NCI-H2196 treated with DMSO at 0.1 percent for 48 hours (cell line): ENCODE results near the gene ARHGAP23.
"Not testable (repeated sequence)": the region's sequence is repeated elsewhere in the genome, so short reads cannot be mapped to it uniquely, and the experiment has no call there.

ENCODE experiments used
- DNase-seq: peaks from one replicate; lab custom pipeline; 2025; ENCODE audit not compliant: unreplicated experiment; lab: John Stamatoyannopoulos, UW

Gene ARHGAP23

GRCh38 chr17:38420518-38420917 lies 7.7 kb upstream of the ARHGAP23 start:
- no peak for DNase-seq

- no peak for DNase-seq
These were observed 7.0 kb upstream of the ARHGAP23 start for GRCh38 chr17:38421171-38421841.

- DNase-seq: no peak
These were observed 6.1 kb upstream of the ARHGAP23 start for GRCh38 chr17:38421871-38422827.

DNA sequence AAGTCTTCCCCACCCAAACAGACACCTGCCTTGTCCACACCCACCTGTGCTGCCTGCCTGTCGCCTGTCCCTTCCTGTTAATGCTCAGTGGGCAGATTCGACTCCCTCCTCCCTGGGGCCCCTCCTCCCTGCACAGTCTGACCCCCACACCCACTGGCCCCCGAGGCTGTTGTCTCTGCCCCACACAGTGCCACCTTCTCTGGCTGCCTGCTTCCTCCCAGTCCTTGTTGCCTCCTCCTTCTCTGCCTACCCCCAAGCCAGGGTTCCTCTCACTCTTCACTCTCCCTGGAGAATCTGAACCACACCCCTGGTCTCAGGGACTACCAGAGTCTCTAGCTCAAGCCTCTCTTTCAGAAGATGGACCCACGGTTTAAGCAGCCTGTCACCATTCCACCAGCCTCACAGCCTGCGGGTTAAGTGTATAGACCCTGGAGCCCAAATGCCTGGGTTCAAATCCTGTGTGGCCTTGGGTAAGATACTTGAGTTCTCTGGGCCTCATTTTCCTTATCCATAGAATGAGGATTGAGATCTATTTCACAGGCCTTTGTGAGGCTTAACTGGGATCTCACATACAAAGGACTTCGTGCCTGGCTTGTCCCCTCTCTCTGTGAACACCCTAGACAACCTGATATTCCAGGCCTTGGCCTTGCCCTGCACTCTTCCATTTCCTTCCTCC lies 3.8 kb upstream of the ARHGAP23 start:
- no peak for DNase-seq

- no peak for DNase-seq
These were observed 3.2 kb upstream of the ARHGAP23 start for GRCh38 chr17:38425031-38425430.

DNA sequence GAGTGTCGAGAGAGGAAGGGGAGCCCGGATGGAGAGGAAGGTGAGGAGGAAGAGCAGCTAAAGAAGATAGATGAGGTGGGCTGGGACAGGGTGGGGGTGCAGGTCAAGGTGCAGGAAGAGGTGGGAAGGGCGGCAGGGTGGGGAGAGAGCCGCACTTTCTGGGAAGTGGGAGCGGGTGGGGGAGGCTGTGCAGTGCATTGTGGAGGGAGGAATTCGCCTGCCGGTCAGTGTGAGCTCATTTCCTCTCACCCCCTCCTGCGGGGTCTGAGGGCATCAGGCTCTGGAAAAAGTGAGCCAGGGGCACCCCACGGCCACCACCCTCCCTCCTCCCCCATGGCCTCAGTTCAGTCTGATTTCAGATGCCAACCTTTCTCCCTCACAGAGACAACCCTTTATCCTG lies 2.5 kb upstream of the ARHGAP23 start:
- DNase-seq: no peak

DNA sequence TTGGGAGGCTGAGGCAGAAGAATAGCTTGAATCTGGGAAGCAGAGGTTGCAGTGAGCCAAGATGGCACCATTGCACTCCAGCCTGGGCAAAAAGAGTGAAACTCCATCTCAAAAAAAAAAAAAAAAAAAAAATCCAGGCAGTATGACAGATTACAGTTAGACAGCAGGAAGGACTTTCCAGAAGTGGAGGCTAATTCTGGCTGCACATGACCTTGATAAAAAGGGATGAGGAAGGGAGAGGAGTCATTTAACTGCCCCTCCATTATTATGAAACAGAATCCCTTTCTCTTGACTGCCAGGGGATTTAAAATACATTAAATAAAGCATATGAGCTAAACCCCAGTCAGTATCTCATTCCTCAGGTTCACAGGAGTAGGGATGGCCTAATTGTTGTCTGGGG lies 1.8 kb upstream of the ARHGAP23 start:
- DNase-seq: no peak

DNA sequence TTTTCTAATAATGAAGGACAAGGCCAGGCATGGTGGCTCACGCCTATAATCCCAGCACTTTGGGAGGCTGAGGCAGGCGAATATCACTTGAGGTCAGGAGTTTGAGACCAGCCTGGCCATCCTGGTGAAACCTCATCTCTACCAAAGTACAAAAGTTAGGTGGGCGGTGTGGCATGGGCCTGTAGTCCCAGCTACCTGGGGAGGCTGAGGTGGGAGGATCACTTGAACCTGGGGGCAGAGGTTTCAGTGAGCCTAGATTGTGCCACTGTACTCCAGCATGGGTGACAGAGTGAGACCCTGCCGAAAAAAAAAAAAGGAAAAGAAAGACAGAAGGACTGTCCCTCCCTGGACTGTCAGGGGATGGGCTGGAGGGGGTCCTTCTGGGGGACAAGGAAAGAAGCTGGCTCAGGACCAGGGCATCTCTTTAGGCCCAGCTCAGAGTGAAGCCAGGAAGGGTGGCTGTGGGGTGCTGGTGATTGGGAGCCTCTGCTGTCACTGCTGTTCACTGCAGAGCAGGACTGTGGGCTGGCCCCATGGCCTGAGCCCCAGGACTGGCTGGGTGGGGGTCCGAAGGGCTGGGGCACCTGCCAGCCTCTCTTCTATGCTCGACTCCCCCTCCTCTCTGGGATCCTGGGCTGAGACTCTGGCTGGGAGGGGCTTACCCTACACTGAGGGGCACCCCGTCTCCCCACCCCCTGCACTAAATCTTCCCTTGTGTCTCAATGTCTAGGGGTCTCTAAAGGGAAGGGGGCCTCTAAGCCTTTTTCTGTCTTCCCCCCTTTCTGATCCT lies 909 bp upstream of the ARHGAP23 start:
- DNase-seq: no peak

DNA sequence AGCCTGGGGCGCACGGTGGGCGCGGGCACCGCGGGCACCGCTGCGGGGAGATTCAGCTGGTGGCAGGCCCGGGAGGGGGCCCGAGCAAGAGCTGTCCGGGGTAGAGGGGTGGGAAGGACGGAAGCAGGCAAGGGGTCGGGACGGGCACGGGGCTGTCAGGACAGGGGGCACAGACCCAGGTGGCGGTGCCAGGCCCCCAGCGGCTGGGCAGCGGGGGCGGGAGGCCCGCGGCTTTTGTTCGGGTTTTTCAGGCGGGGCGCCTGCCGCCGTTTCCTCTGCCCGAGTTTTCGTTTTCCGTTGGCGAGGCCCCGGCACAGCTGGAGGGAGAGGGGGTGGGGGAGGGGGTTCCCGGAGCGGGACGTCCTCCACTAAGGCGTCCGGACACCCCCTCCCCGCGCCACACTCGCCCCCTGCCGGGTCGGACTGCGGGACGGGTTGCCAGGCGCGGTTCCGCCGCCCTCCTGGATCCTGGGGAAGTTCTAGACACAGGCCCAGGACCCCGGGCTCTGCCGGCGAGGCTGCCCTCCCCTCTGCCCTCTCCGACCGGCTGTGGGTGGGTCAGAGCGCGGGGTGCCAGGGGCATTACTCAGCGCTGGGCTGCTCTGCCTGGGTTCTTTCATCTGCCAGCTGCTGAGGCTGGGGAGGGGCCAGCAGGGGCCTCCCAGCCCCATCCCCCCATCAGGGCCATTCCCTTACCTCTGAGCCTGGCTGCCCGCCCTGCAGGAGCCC lies 543 bp downstream of the ARHGAP23 start:
- no peak for DNase-seq

GRCh38 chr17:38429476-38430100 lies 1.3 kb downstream of the ARHGAP23 start:
- no peak for DNase-seq

GRCh38 chr17:38430316-38430715 lies 2.1 kb downstream of the ARHGAP23 start:
- DNase-seq: no peak

DNA sequence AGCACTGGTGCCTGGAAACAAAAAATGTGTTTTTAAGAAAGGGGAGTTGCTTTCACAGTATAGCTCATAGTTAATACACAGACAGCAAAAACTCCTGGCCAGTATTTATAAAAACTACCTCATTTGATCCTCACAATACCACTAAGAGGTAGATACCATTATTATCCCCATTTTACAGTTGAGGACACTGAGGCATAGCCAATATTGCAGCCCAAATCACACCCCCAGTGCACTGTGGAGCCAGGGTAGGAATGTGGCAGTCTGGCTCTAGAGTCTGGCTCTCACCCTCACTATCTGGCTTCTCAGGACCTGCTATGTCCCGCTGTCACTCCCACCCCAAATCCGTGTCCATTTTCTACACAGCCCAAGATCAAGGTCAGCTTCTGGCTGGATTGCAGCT lies 2.6 kb downstream of the ARHGAP23 start:
- DNase-seq: no peak

GRCh38 chr17:38431346-38432145 lies 3.3 kb downstream of the ARHGAP23 start:
- DNase-seq: no peak

DNA sequence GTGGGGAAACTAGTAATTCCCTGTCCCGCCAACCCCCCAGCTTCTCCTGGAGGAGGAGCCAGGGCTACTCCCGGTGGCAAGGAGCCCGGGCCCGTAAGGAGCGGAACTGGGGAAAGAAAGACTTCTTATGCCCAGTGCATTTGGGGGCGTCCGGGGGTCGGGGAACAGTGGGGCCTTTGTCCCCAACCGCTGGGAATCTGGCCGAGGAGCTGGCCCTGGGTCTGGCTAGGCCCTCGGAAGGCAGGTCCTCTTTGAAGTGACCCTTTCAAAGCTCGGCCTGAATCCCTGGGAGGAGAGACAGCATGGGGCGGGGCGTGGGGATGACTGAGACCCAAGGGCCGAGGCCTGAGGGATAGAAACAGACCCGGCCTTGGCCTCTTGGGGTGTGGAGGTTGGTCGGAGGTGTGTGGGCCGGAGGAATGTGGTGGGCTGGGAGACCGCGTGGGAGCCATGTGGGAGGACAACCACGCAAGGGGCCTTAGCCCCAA lies 6.0 kb downstream of the ARHGAP23 start:
- DNase-seq: no peak

- DNase-seq: no peak
These were observed 7.5 kb downstream of the ARHGAP23 start for GRCh38 chr17:38435795-38436194.

GRCh38 chr17:38436386-38436785 lies 8.1 kb downstream of the ARHGAP23 start:
- no peak for DNase-seq

- DNase-seq: not testable (repeated sequence)
These were observed 9.0 kb downstream of the ARHGAP23 start for GRCh38 chr17:38437313-38437712.

DNA sequence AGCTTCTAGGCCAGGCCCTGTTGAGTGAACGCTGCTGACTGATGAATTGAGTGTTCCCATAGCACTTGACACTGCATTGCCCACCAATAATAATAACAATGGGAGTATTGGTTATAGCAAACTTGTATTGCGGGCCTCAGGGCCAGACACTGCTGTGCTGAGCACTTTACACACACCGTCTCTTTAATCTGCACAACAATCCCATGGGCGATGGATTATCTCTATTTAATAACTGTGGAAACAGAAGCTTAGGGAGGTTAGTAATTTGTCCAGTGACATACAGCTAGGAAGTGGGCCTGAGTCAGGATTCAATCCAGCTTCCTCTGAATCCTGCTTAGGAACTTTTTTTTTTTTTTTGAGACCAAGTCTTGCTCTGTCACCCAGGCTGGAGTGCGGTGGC lies 11.2 kb downstream of the ARHGAP23 start:
- DNase-seq: no peak
